Kidney epithelial cell (primary cell): ENCODE data around the gene ABHD5. TPM values are rescaled to one million over a fixed set of nuclear protein-coding genes. Genes with fewer than 3 reads are reported as not detected.

Experiments used
- DNase-seq: peaks from one replicate; pipeline ENCODE4 v3.0.0-alpha.2; 2010; ENCODE audit warnings: low read depth
- H3K27me3 ChIP-seq: 2 replicates; pipeline ENCODE4 v1.6.0; 2011; ENCODE audit warnings: low read length; ENCODE audit not compliant: control insufficient read depth, insufficient read depth
- H3K36me3 ChIP-seq: 2 replicates; pipeline ENCODE4 v1.5.1; 2011; ENCODE audit warnings: low read length; ENCODE audit not compliant: control insufficient read depth, insufficient read depth
- H3K4me3 ChIP-seq: 2 replicates; pipeline ENCODE4 v1.5.1; 2011; ENCODE audit warnings: low read depth, mild to moderate bottlenecking, control low read depth, low read length
- CTCF ChIP-seq: IDR thresholded peaks from 2 replicates; pipeline ENCODE4 v1.5.1; 2011; ENCODE audit warnings: mild to moderate bottlenecking, moderate library complexity, low read length, control low read depth, inconsistent platforms; ENCODE audit not compliant: insufficient read depth, poor library complexity, severe bottlenecking
- total RNA-seq: library from RNA; depleted of rRNA; stranded (reverse); fragments of >200 nt; gene quantifications from 2 replicates; pipeline ENCODE4 v1.2.3, GENCODE V29; 2015

Gene ABHD5
- total RNA-seq, 1 donor from 2014 or later: 23.4 TPM

GRCh38 chr3:43779850-43780249 is 89.1 kb downstream of the ABHD5 start:
- TF ChIP-seq CTCF: no peak

GRCh38 chr3:43782541-43782940 is 91.8 kb downstream of the ABHD5 start:
- Histone ChIP-seq H3K4me3 (no peak overlapping the region), H3K27me3 (peaks cover 2% of the 10 kb centered on the region), H3K36me3 (no peaks in the 10 kb centered on the region)
- no peak for TF ChIP-seq CTCF
- no peak for DNase-seq

More at GRCh38 chr3:43779850-43780249, 89.1 kb downstream of the ABHD5 start:
- no peak overlapping the region for H3K4me3 ChIP-seq
- peaks cover 2% of the 10 kb centered on the region for H3K27me3 ChIP-seq
- no peaks in the 10 kb centered on the region for H3K36me3 ChIP-seq
- DNase-seq: no peak

Other genes starting within 250 kb of the ABHD5 start
- gene ANO10, start 68.9 kb upstream of the ABHD5 start, total RNA-seq: 51.1 and 57.3 TPM in 2 replicates